Activated T-helper 17 cell treated with anti-CD3 and anti-CD28 coated beads, Interleukin-2, amount 50 U/mL, for 72 hours (primary cell): ENCODE measurements around the gene LRTM2. TPM values are rescaled to one million over a fixed set of nuclear protein-coding genes. Genes with fewer than 3 reads are reported as not detected.

ENCODE experiments used
- ATAC-seq: fragments of 150-1000 bp; cut with Tn5 transposase; replicated peaks from 2 replicates; pipeline ENCODE4 v1.10.0; 2021; ENCODE audit warnings: mild to moderate bottlenecking, moderate library complexity
- H3K27ac Mint-ChIP-seq: one replicate; pipeline ENCODE4 v1.8.0; 2022; ENCODE audit warnings: mixed read lengths
- H3K27me3 Mint-ChIP-seq: one replicate; pipeline ENCODE4 v1.8.0; 2022; ENCODE audit warnings: mixed read lengths
- H3K36me3 Mint-ChIP-seq: one replicate; pipeline ENCODE4 v1.8.0; 2022; ENCODE audit warnings: low read depth, mild to moderate bottlenecking, mixed read lengths
- H3K4me1 Mint-ChIP-seq: one replicate; pipeline ENCODE4 v1.8.0; 2022; ENCODE audit warnings: mixed read lengths
- H3K4me3 Mint-ChIP-seq: one replicate; pipeline ENCODE4 v1.8.0; 2022; ENCODE audit warnings: mild to moderate bottlenecking, mixed read lengths
- H3K9me3 Mint-ChIP-seq: one replicate; pipeline ENCODE4 v1.8.0; 2022; ENCODE audit warnings: mixed read lengths
- total RNA-seq, 2 donors: library from RNA; stranded (reverse); gene quantifications; one replicate each; pipeline ENCODE4 v1.2.3, GENCODE V29; 2022

The LRTM2 gene
- total RNA-seq, 2 donors from 2014 or later: not detected

GRCh38 chr12:1864456-1864855, 44.1 kb downstream of the LRTM2 start:
- Mint-ChIP-seq H3K36me3 (no peaks in the 10 kb centered on the region), H3K4me1 (no peaks in the 10 kb centered on the region), H3K9me3 (no peaks in the 10 kb centered on the region), H3K27ac (no peak overlapping the region), H3K27me3 (peaks cover 21% of the 10 kb centered on the region), H3K4me3 (no peak overlapping the region)
- ATAC-seq: no peak

GRCh38 chr12:1864867-1865266, 44.5 kb downstream of the LRTM2 start:
- no peaks in the 10 kb centered on the region for H3K4me1 Mint-ChIP-seq
- H3K27ac Mint-ChIP-seq: no peak overlapping the region
- peaks cover 19% of the 10 kb centered on the region for H3K27me3 Mint-ChIP-seq
- no peaks in the 10 kb centered on the region for H3K9me3 Mint-ChIP-seq
- no peaks in the 10 kb centered on the region for H3K36me3 Mint-ChIP-seq
- no peak overlapping the region for H3K4me3 Mint-ChIP-seq
- no peak for ATAC-seq

GRCh38 chr12:1865284-1865866, 45.0 kb downstream of the LRTM2 start:
- Mint-ChIP-seq H3K36me3 (no peaks in the 10 kb centered on the region), H3K27ac (no peak overlapping the region)

GRCh38 chr12:1869145-1869544, 48.8 kb downstream of the LRTM2 start:
- Mint-ChIP-seq H3K4me3 (no peak overlapping the region), H3K27me3 (peaks cover 12% of the 10 kb centered on the region), H3K9me3 (peaks cover 3% of the 10 kb centered on the region), H3K4me1 (no peaks in the 10 kb centered on the region), H3K36me3 (no peaks in the 10 kb centered on the region), H3K27ac (no peak overlapping the region)
- no peak for ATAC-seq

More at GRCh38 chr12:1865284-1865866, 45.0 kb downstream of the LRTM2 start:
- H3K4me1 Mint-ChIP-seq: no peaks in the 10 kb centered on the region
- H3K27me3 Mint-ChIP-seq: peaks cover 19% of the 10 kb centered on the region
- ATAC-seq: no peak
- no peak overlapping the region for H3K4me3 Mint-ChIP-seq
- no peaks in the 10 kb centered on the region for H3K9me3 Mint-ChIP-seq

GRCh38 chr12:1870086-1870485, 49.7 kb downstream of the LRTM2 start:
- no peaks in the 10 kb centered on the region for H3K4me1 Mint-ChIP-seq
- no peak overlapping the region for H3K27ac Mint-ChIP-seq
- ATAC-seq: no peak
- H3K36me3 Mint-ChIP-seq: no peaks in the 10 kb centered on the region
- peaks cover 3% of the 10 kb centered on the region for H3K9me3 Mint-ChIP-seq
- no peak overlapping the region for H3K4me3 Mint-ChIP-seq
- peaks cover 12% of the 10 kb centered on the region for H3K27me3 Mint-ChIP-seq

GRCh38 chr12:1870998-1871917, 50.9 kb downstream of the LRTM2 start:
- Mint-ChIP-seq H3K27ac (no peak overlapping the region), H3K4me1 (no peaks in the 10 kb centered on the region), H3K4me3 (no peak overlapping the region), H3K9me3 (peaks cover 3% of the 10 kb centered on the region), H3K27me3 (peaks cover 12% of the 10 kb centered on the region), H3K36me3 (no peaks in the 10 kb centered on the region)
- no peak for ATAC-seq

- ATAC-seq: no peak
- no peaks in the 10 kb centered on the region for H3K4me1 Mint-ChIP-seq
- H3K36me3 Mint-ChIP-seq: no peaks in the 10 kb centered on the region
- no peak overlapping the region for H3K4me3 Mint-ChIP-seq
- peaks cover 13% of the 10 kb centered on the region for H3K27me3 Mint-ChIP-seq
- H3K9me3 Mint-ChIP-seq: peaks cover 3% of the 10 kb centered on the region
- no peak overlapping the region for H3K27ac Mint-ChIP-seq
Measured at GRCh38 chr12:1872001-1872400, 51.6 kb downstream of the LRTM2 start.

GRCh38 chr12:1872448-1872847, 52.1 kb downstream of the LRTM2 start:
- peaks cover 3% of the 10 kb centered on the region for H3K9me3 Mint-ChIP-seq
- ATAC-seq: no peak
- H3K36me3 Mint-ChIP-seq: no peaks in the 10 kb centered on the region
- no peak overlapping the region for H3K4me3 Mint-ChIP-seq
- H3K27ac Mint-ChIP-seq: no peak overlapping the region
- H3K27me3 Mint-ChIP-seq: peaks cover 9% of the 10 kb centered on the region
- H3K4me1 Mint-ChIP-seq: no peaks in the 10 kb centered on the region

- Mint-ChIP-seq H3K27me3 (peaks cover 5% of the 10 kb centered on the region), H3K27ac (no peak overlapping the region)
- no peak for ATAC-seq
Measured at GRCh38 chr12:1873531-1874510, 53.5 kb downstream of the LRTM2 start.

GRCh38 chr12:1875608-1876007, 55.2 kb downstream of the LRTM2 start:
- H3K36me3 Mint-ChIP-seq: no peaks in the 10 kb centered on the region

More at GRCh38 chr12:1873531-1874510, 53.5 kb downstream of the LRTM2 start:
- no peak overlapping the region for H3K4me3 Mint-ChIP-seq
- H3K4me1 Mint-ChIP-seq: no peaks in the 10 kb centered on the region
- H3K36me3 Mint-ChIP-seq: no peaks in the 10 kb centered on the region
- peaks cover 3% of the 10 kb centered on the region for H3K9me3 Mint-ChIP-seq

GRCh38 chr12:1876086-1876485, 55.7 kb downstream of the LRTM2 start:
- H3K4me3 Mint-ChIP-seq: no peak overlapping the region
- H3K4me1 Mint-ChIP-seq: no peaks in the 10 kb centered on the region
- H3K27ac Mint-ChIP-seq: no peak overlapping the region
- no peak for ATAC-seq
- H3K27me3 Mint-ChIP-seq: peaks cover 5% of the 10 kb centered on the region
- H3K36me3 Mint-ChIP-seq: no peaks in the 10 kb centered on the region
- H3K9me3 Mint-ChIP-seq: peaks cover 3% of the 10 kb centered on the region

More at GRCh38 chr12:1875608-1876007, 55.2 kb downstream of the LRTM2 start:
- H3K27ac Mint-ChIP-seq: no peak overlapping the region
- peaks cover 5% of the 10 kb centered on the region for H3K27me3 Mint-ChIP-seq
- no peak overlapping the region for H3K4me3 Mint-ChIP-seq
- no peaks in the 10 kb centered on the region for H3K4me1 Mint-ChIP-seq
- H3K9me3 Mint-ChIP-seq: peaks cover 3% of the 10 kb centered on the region
- ATAC-seq: no peak

GRCh38 chr12:1877169-1877878, 57.0 kb downstream of the LRTM2 start:
- Mint-ChIP-seq H3K4me1 (no peaks in the 10 kb centered on the region), H3K36me3 (no peaks in the 10 kb centered on the region), H3K27me3 (peaks cover 5% of the 10 kb centered on the region), H3K27ac (no peak overlapping the region), H3K4me3 (no peak overlapping the region), H3K9me3 (no peaks in the 10 kb centered on the region)
- ATAC-seq: peak; percentile 47

- Mint-ChIP-seq H3K27me3 (peaks cover 6% of the 10 kb centered on the region), H3K9me3 (no peaks in the 10 kb centered on the region), H3K36me3 (no peaks in the 10 kb centered on the region), H3K4me3 (no peak overlapping the region), H3K4me1 (no peaks in the 10 kb centered on the region), H3K27ac (no peak overlapping the region)
- no peak for ATAC-seq
Measured at GRCh38 chr12:1878214-1878613, 57.8 kb downstream of the LRTM2 start.

GRCh38 chr12:1878695-1879094, 58.3 kb downstream of the LRTM2 start:
- peaks cover 11% of the 10 kb centered on the region for H3K27me3 Mint-ChIP-seq
- no peak for ATAC-seq
- H3K4me1 Mint-ChIP-seq: no peaks in the 10 kb centered on the region
- no peaks in the 10 kb centered on the region for H3K9me3 Mint-ChIP-seq
- H3K36me3 Mint-ChIP-seq: no peaks in the 10 kb centered on the region
- H3K4me3 Mint-ChIP-seq: no peak overlapping the region
- no peak overlapping the region for H3K27ac Mint-ChIP-seq
